Astrocyte (in vitro differentiated cells and primary cell): Measurements from ENCODE around the gene TNNT3. TPM values are rescaled to one million over a fixed set of nuclear protein-coding genes. Genes with fewer than 3 reads are reported as not detected.

Source experiments
- DNase-seq: peaks from one replicate; pipeline ENCODE4 v3.0.0-alpha.2; 2010; ENCODE audit warnings: low read depth
- FAIRE-seq: peaks from 2 replicates; lab custom pipeline; 2011; peaks lifted over from hg19 to GRCh38; lab: Jason Lieb, UNC
- H2AFZ ChIP-seq: 2 replicates; pipeline ENCODE4 v1.6.0; 2012; ENCODE audit warnings: low read depth, low read length, inconsistent platforms
- H3K27ac ChIP-seq: 2 replicates; pipeline ENCODE4 v1.5.1; 2011; ENCODE audit warnings: low read depth, low read length, inconsistent platforms
- H3K27me3 ChIP-seq: 2 replicates; pipeline ENCODE4 v1.6.0; 2011; ENCODE audit warnings: low read length, inconsistent platforms; ENCODE audit not compliant: insufficient read depth
- H3K36me3 ChIP-seq: 2 replicates; pipeline ENCODE4 v1.5.1; 2011; ENCODE audit warnings: low read length, inconsistent platforms; ENCODE audit not compliant: insufficient read depth
- H3K4me1 ChIP-seq: 2 replicates; pipeline ENCODE4 v1.5.1; 2011; ENCODE audit warnings: low read length, inconsistent platforms; ENCODE audit not compliant: insufficient read depth
- H3K4me2 ChIP-seq: 2 replicates; pipeline ENCODE4 v1.6.0; 2012; ENCODE audit warnings: low read length, inconsistent platforms
- H3K4me3 ChIP-seq: 2 replicates; pipeline ENCODE4 v1.5.1; 2011; ENCODE audit warnings: low read depth, mild to moderate bottlenecking, low read length, inconsistent platforms; ENCODE audit not compliant: insufficient read depth
- H3K79me2 ChIP-seq: 2 replicates; pipeline ENCODE4 v1.6.0; 2012; ENCODE audit warnings: mild to moderate bottlenecking, low read length, inconsistent platforms; ENCODE audit not compliant: insufficient read depth
- H3K9ac ChIP-seq: 2 replicates; pipeline ENCODE4 v1.6.0; 2012; ENCODE audit warnings: mild to moderate bottlenecking, low read length, inconsistent platforms
- H3K9me3 ChIP-seq: 2 replicates; pipeline ENCODE4 v1.5.1; 2012; ENCODE audit warnings: low read depth, mild to moderate bottlenecking, low read length, inconsistent platforms; ENCODE audit not compliant: insufficient read depth
- H4K20me1 ChIP-seq: 2 replicates; pipeline ENCODE4 v1.6.0; 2012; ENCODE audit warnings: low read length, inconsistent platforms; ENCODE audit not compliant: insufficient read depth
- H3K27ac Mint-ChIP-seq: one replicate; pipeline ENCODE4 v1.8.0; 2021; ENCODE audit warnings: mild to moderate bottlenecking, mixed read lengths; ENCODE audit not compliant: unreplicated experiment
- H3K27me3 Mint-ChIP-seq: one replicate; pipeline ENCODE4 v1.8.0; 2021; ENCODE audit warnings: low read depth, mixed read lengths; ENCODE audit not compliant: unreplicated experiment
- H3K36me3 Mint-ChIP-seq: one replicate; pipeline ENCODE4 v1.8.0; 2021; ENCODE audit warnings: low read depth, mixed read lengths; ENCODE audit not compliant: unreplicated experiment
- H3K4me1 Mint-ChIP-seq: one replicate; pipeline ENCODE4 v1.8.0; 2021; ENCODE audit warnings: low read depth, mixed read lengths; ENCODE audit not compliant: unreplicated experiment
- H3K4me3 Mint-ChIP-seq: one replicate; pipeline ENCODE4 v1.8.0; 2021; ENCODE audit warnings: mild to moderate bottlenecking, moderate library complexity, mixed read lengths; ENCODE audit not compliant: unreplicated experiment
- H3K9me3 Mint-ChIP-seq: one replicate; pipeline ENCODE4 v1.8.0; 2021; ENCODE audit warnings: mild to moderate bottlenecking, mixed read lengths; ENCODE audit not compliant: unreplicated experiment
- CTCF ChIP-seq: IDR thresholded peaks from 2 replicates; pipeline ENCODE4 v1.5.1; 2011; ENCODE audit warnings: low read depth, mild to moderate bottlenecking, inconsistent platforms, low read length, moderate library complexity; ENCODE audit not compliant: insufficient read depth
- EZH2 ChIP-seq: IDR thresholded peaks from 2 replicates; pipeline ENCODE4 v1.6.1; 2012; ENCODE audit warnings: mild to moderate bottlenecking, low read length, inconsistent platforms; ENCODE audit not compliant: insufficient read depth
- total RNA-seq: library from RNA; stranded (reverse); gene quantifications from 2 replicates; pipeline ENCODE4 v1.2.1, GENCODE V29; 2021

TNNT3 gene
- total RNA-seq, 1 donor from 2014 or later: not detected

- Mint-ChIP-seq H3K4me1 (no peaks in the 10 kb centered on the region), H3K27me3 (no peaks in the 10 kb centered on the region), H3K36me3 (no peaks in the 10 kb centered on the region), H3K27ac (peak overlapping the region; percentile 88), H3K4me3 (no peak overlapping the region), H3K9me3 (no peaks in the 10 kb centered on the region)
- Histone ChIP-seq H3K79me2 (no peaks in the 10 kb centered on the region), H3K9me3 (no peaks in the 10 kb centered on the region), H3K36me3 (no peaks in the 10 kb centered on the region), H3K4me2 (no peak overlapping the region), H3K4me3 (no peak overlapping the region), H3K27me3 (no peaks in the 10 kb centered on the region), H2AFZ (no peak overlapping the region), H3K27ac (no peak overlapping the region), H3K4me1 (peaks cover 8% of the 10 kb centered on the region), H3K9ac (no peak overlapping the region), H4K20me1 (no peaks in the 10 kb centered on the region)
- no peak for FAIRE-seq
- DNase-seq: no peak
- TF ChIP-seq CTCF: no peak
- TF ChIP-seq EZH2: no peak
Observed at GRCh38 chr11:1877211-1878136, 42.0 kb upstream of the TNNT3 start.

GRCh38 chr11:1878137-1879031, 41.1 kb upstream of the TNNT3 start:
- H3K79me2 ChIP-seq: no peaks in the 10 kb centered on the region
- H4K20me1 ChIP-seq: no peaks in the 10 kb centered on the region
- H3K27ac ChIP-seq: no peak overlapping the region
- no peak overlapping the region for H3K27ac Mint-ChIP-seq
- DNase-seq: no peak
- H3K27me3 Mint-ChIP-seq: no peaks in the 10 kb centered on the region
- no peak overlapping the region for H3K4me2 ChIP-seq
- FAIRE-seq: no peak
- no peak overlapping the region for H3K9ac ChIP-seq
- H3K4me3 ChIP-seq: no peak overlapping the region
- H3K4me3 Mint-ChIP-seq: no peak overlapping the region
- H2AFZ ChIP-seq: no peak overlapping the region
- H3K36me3 Mint-ChIP-seq: no peaks in the 10 kb centered on the region
- peaks cover 8% of the 10 kb centered on the region for H3K4me1 ChIP-seq
- H3K36me3 ChIP-seq: no peaks in the 10 kb centered on the region
- no peaks in the 10 kb centered on the region for H3K9me3 Mint-ChIP-seq
- no peaks in the 10 kb centered on the region for H3K4me1 Mint-ChIP-seq
- H3K27me3 ChIP-seq: no peaks in the 10 kb centered on the region
- no peaks in the 10 kb centered on the region for H3K9me3 ChIP-seq
- TF ChIP-seq CTCF: no peak
- no peak for TF ChIP-seq EZH2
